ENCODE results near the gene SUCLG1.

- TF ChIP-seq CTCF (IDR thresholded peaks at IDR 0.05) (no peak), POLR2AphosphoS5 (IDR thresholded peaks at IDR 0.05; ENCODE audit: low read depth, low read length) (no peak), SIN3A (IDR thresholded peaks at IDR 0.05; ENCODE audit: borderline replicate concordance, insufficient read depth, low read depth, low read length) (no peak), REST (IDR thresholded peaks at IDR 0.05; ENCODE audit: insufficient read depth in 1 of 2, low read depth in 2 of 2, low read length in 1 of 2) (no peak)
Measured at GRCh38 chr2:84395820-84396219, 63.3 kb downstream of the SUCLG1 start.
